ENCODE results near the gene UNKL.
"Not testable (repeated sequence)": the region's sequence is repeated elsewhere in the genome, so short reads cannot be mapped to it uniquely, and the experiment has no call there.

UNKL gene

GRCh38 chr16:1446296-1447080, 32.0 kb upstream of the UNKL start:
- DNase-seq (ENCODE audit: low read depth in 3 of 3): no peak

GRCh38 chr16:1445518-1446203, 31.2 kb upstream of the UNKL start:
- no peak for DNase-seq (ENCODE audit: low read depth in 3 of 3)

GRCh38 chr16:1444730-1445517, 30.4 kb upstream of the UNKL start:
- no peak for DNase-seq (ENCODE audit: low read depth in 3 of 3)

- no peak for DNase-seq (ENCODE audit: low read depth in 3 of 3)
Observed at GRCh38 chr16:1443980-1444729, 29.7 kb upstream of the UNKL start, which contains the start of gene CCDC154. TSS of gene CCDC154 (minus strand) at chr16:1444556. CDS start at chr16:1444322, 234 bp downstream.

GRCh38 chr16:1443403-1443973, 29.0 kb upstream of the UNKL start:
- no peak for DNase-seq (ENCODE audit: low read depth in 3 of 3)

GRCh38 chr16:1442697-1443096, 28.2 kb upstream of the UNKL start:
- DNase-seq (ENCODE audit: low read depth in 3 of 3): no peak

GRCh38 chr16:1441391-1441829, 26.9 kb upstream of the UNKL start:
- no peak for DNase-seq (ENCODE audit: low read depth in 3 of 3)

- not testable (repeated sequence) for DNase-seq (ENCODE audit: low read depth in 3 of 3)
Observed at GRCh38 chr16:1439699-1440074, 25.2 kb upstream of the UNKL start.

GRCh38 chr16:1439058-1439698, 24.7 kb upstream of the UNKL start:
- DNase-seq (ENCODE audit: low read depth in 3 of 3): no peak

GRCh38 chr16:1438229-1439057, 23.9 kb upstream of the UNKL start:
- DNase-seq (ENCODE audit: low read depth in 3 of 3): no peak

GRCh38 chr16:1437606-1438005, 23.1 kb upstream of the UNKL start:
- no peak for DNase-seq (ENCODE audit: low read depth in 3 of 3)

GRCh38 chr16:1436731-1437355, 22.3 kb upstream of the UNKL start:
- no peak for DNase-seq (ENCODE audit: low read depth in 3 of 3)

- DNase-seq (ENCODE audit: low read depth in 3 of 3): no peak
Observed at GRCh38 chr16:1435921-1436697, 21.6 kb upstream of the UNKL start.

GRCh38 chr16:1434644-1435592, 20.4 kb upstream of the UNKL start:
- DNase-seq (ENCODE audit: low read depth in 3 of 3): no peak

GRCh38 chr16:1433756-1434155, 19.3 kb upstream of the UNKL start:
- no peak for DNase-seq (ENCODE audit: low read depth in 3 of 3)

- no peak for DNase-seq (ENCODE audit: low read depth in 3 of 3)
Observed at GRCh38 chr16:1433263-1433560, 18.7 kb upstream of the UNKL start.

- no peak for DNase-seq (ENCODE audit: low read depth in 3 of 3)
Observed at GRCh38 chr16:1432388-1433262, 18.1 kb upstream of the UNKL start.
